Spleen (tissue), 7 donors: ENCODE data around the gene PRKCE.

Experiments used
- POLR2AphosphoS5 ChIP-seq, 3 donors: sonication (generic); formaldehyde crosslinking; IDR thresholded peaks; one replicate each; pipeline ENCODE4 v1.5.1; 2017; ENCODE audit warnings: antibody characterized with exemption in 3 of 3
- TF ChIP-seq, protein P1 (sequence below), 11 experiments: fragments of 200-600 bp in 7 of 11; fragments of 450-650 bp in 4 of 11; sonication (generic) in 4 of 11; IDR thresholded peaks in 8 of 11; conservative IDR thresholded peaks in 3 of 11; 1 replicate in 7 of 11; 2 replicates in 4 of 11; pipeline versions ENCODE4 v1.4.0 to v1.8.0; 2016 to 2021; ENCODE audit warnings: antibody characterized with exemption in 11 of 11, inconsistent platforms in 4 of 11, mild to moderate bottlenecking in 1 of 11
- donor health status: DM: no; HTN: no; CAD: no; lungs with moderate emphysema.
- donor health status: DM: no; HTN: no; CAD: no.
- donor health status: DM: no; HTN: no; CAD: no.

DNA sequence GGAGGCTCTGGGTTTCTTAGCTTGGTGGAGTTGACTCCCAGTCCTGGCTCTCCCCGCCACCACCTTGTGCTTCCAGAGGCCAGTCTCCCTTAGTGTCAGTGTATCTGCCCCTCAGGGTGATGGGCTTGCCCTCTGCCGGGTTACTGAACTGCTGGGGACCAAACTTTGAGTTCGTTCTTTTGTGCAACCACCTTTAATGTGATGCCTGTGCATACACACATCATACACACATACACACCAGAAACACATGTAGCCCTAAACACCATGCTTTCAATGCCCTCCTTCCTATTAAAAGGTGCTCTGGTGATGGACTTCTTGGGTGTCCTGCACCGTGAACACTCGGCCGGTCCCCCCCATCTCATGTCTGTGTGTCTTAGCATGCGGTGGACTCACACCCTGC is 330.6 kb downstream of the PRKCE start:
- TF ChIP-seq POLR2AphosphoS5 (IDR thresholded peaks at IDR 0.05): no peak
- TF ChIP-seq, protein P1, sequence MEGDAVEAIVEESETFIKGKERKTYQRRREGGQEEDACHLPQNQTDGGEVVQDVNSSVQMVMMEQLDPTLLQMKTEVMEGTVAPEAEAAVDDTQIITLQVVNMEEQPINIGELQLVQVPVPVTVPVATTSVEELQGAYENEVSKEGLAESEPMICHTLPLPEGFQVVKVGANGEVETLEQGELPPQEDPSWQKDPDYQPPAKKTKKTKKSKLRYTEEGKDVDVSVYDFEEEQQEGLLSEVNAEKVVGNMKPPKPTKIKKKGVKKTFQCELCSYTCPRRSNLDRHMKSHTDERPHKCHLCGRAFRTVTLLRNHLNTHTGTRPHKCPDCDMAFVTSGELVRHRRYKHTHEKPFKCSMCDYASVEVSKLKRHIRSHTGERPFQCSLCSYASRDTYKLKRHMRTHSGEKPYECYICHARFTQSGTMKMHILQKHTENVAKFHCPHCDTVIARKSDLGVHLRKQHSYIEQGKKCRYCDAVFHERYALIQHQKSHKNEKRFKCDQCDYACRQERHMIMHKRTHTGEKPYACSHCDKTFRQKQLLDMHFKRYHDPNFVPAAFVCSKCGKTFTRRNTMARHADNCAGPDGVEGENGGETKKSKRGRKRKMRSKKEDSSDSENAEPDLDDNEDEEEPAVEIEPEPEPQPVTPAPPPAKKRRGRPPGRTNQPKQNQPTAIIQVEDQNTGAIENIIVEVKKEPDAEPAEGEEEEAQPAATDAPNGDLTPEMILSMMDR (IDR thresholded peaks at IDR 0.05 in 8 of 11, conservative IDR thresholded peaks at IDR 0.05 in 3 of 11): no peak
